GM19468 (cell line): ENCODE measurements around the gene EGFL8.
A peak's percentile ranks its signal among the peaks of the same experiment; 100 is the strongest.
"Not testable (repeated sequence)": the region's sequence is repeated elsewhere in the genome, so short reads cannot be mapped to it uniquely, and the experiment has no call there.

ENCODE experiments used
- ATAC-seq: cut with Tn5 transposase; IDR thresholded peaks from one replicate; pipeline ENCODE4 v1.9.1; 2021; ENCODE audit warnings: mild to moderate bottlenecking, moderate library complexity, moderate number of reproducible peaks; ENCODE audit not compliant: unreplicated experiment; ENCODE audit errors: extremely low read depth

EGFL8 gene

DNA sequence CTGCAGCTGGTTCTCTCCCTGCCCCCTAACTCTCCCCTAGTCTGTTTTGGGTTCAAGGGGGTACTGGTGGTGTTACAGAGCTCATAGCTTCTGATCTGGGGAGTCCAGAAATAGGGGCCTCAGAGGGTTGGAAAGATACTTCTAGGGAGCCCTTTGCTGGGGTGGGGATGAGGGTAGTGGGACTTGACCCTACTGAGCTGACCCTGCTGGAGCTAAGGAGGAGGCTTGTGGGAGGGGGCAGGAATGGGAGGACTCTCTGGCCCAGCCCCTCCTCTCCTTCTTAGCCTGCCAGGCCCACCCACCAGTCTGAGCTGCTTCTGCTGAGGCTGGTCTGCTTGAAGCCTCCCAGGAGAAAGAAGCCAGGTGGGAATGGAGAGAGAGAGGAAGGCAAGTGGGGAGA lies at the start of gene EGFL8:
EGFL8 (plus strand) TSS at position 301 of the 400 bp plus-strand sequence. CDS start 1,571 bp downstream, outside the sequence.
- no peak for ATAC-seq

DNA sequence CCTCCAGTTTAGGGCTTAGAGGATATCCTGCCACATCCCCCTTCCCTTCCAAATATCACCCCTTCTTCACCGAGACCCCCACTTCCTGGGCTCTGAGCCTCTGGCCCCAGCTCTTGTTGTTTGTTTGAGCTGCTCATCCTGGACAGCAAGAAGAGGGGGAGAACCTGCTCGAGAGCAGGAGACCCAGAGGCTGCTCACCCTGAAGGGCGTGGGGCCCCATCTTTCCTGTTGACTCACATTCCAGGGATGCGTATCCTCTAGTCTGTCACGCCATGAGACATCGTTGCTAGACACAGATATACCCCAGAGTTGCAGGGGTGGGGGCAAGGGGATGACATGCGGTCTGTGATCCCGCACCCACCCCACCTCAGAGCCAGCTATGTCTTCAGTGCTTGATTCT lies 49.6 kb upstream of the EGFL8 start:
- no peak for ATAC-seq

DNA sequence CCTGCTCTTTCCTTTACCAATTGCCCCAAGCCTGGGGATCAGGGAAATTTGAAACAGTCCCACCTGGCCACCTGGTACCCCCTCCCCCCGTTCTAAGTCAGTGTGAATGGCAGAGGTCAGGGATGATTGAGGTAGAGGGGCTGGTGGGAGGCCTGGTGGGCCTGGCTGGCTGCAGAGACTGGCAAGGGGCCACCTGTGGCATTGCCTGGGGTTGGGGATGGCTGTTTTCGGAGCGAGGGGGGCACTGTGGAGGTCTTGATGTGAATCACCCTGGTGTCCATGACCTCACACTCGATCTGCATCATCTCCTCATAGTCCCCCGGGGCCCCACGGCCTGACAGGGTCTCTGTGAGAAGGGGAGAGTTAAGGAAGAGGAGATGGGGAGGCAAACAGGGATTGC lies 48.8 kb upstream of the EGFL8 start:
- no peak for ATAC-seq

DNA sequence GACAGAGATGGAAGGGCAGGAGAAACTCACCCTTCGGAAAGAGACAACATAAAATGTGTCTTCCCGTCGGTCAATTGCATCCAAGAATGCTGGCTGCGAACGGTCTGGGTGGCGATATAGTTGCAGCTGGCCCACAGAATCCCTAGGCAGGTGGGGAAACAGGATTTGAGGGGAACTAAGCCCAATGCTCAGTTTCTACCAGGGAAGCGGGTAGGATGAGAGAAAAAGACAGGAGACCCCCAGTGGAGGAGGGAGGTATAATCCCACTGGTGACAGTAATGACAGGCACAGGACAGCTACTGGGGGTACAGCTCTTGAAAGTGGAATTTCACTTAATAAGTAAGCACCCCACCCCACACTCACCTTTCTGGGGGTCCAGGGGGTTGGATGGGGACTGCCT lies 47.7 kb upstream of the EGFL8 start:
- ATAC-seq = no peak

DNA sequence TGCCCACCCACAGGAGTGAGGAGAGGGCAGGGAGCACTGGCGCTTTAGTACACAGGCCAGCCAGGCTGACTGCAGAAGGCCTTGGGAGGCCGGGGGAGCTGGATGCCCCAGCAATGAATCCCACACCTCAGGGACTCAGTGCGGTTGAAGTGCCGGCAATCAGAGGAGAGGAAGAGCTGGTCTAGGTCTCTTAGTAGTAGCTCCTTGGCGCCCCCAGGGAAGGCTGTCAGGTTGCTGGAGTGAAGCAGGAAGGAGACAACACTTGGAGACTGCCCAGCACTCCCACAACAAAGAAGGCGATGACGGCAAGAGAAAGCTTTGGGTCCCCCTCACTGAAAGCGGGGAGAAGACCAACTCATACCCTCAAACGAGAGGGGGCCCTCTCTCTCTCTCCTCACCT lies 46.9 kb upstream of the EGFL8 start:
- ATAC-seq = no peak

DNA sequence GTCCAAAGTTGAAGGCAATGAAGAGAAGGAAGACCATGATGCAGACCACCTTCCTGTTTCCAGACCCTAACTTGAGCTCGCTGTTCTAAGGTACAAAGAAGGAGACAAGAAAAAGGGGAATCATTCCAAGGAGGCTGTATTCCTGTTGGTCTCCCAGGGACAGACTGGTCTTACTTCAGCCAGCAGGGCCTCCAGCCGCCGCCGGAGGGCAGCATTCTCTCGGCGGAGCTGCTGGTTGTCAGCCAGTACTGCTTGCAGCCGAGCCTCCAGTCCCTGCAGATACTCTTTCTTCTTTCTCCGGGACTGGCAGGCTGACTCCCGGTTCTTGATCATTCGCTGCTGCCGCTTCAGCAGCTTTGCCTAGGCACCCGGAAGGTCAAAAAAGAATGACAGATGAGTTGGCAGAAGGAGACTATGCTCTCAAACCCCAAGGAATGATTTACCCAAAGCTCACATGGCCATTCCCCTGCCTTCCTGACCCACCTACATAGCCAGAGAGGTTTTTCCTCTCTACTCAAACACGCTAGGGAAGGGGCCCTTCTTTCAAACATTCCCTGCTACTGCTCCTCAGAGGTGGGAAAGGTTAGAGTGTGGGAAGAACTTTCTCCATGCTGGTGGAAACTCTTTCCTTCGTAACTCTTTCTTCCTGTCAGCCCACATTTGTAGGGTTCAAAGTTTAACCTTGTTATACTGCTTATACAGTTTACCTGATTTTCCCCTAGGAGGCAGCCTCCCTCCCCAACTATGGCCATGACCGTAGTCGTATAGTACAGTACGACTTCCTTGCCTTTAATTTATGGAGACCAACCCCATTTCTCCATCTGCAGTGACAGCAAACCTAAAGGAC lies 45.4 kb upstream of the EGFL8 start:
- no peak for ATAC-seq

DNA sequence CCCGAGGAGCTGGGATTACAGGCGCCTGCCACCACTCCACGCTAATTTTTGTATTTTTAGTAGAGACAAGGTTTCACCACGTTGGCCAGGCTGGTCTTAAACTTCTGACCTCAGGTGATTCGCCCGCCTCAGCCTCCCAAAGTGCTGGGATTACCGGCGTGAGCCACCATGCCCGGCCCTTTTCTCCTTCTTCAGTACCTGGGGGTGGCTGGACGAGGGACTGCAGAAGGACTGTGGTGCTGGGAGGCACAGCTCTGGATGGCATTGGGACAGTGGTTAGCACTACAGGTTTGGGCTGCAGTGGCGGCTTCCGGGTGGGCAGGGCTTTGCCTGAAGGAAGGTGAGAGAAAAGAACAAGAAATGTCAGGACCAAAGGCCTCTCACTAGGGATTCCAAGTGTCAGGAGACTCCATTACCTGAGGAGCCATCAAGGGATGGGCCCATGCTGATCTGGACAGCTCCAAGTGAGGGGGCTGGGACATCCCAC lies 43.8 kb upstream of the EGFL8 start:
- ATAC-seq = no peak

DNA sequence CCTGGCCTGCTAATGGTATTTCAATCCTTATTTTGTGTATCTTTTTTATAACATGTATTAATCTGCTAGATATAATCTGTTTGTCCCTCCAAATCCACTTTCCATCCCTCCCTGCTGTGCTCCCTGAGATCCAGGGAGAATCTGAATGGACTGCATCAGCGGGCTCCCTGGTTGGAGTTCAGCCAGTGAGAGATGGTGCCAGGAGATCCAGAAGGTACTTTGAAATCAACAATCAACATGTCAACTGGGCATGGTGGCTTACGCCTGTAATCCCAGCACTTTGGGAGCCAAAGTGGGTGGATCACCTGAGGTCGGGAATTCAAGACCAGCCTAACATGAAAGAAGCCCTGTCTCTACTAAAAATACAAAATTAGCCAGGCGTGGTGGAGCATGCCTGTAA lies 40.7 kb upstream of the EGFL8 start:
- no peak for ATAC-seq

DNA sequence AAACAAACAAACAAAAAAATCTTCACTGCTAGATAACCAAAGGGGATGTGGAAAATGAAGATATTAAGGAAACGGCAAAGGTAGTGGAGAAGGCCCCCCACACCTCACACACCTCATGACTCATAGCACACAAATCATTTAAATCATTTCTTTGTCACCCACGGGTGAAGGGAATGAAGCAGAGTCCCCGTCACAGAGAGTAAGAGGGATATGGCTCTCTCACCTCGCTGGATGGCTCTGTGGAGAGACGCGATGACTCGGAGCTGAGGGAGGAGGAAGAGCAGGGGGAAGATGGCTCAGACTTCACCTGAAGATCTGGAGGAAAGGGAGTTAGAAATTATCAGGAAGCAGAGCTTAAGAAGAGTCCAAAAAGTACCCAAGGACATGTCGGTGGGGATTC lies 37.5 kb upstream of the EGFL8 start:
- no peak for ATAC-seq

DNA sequence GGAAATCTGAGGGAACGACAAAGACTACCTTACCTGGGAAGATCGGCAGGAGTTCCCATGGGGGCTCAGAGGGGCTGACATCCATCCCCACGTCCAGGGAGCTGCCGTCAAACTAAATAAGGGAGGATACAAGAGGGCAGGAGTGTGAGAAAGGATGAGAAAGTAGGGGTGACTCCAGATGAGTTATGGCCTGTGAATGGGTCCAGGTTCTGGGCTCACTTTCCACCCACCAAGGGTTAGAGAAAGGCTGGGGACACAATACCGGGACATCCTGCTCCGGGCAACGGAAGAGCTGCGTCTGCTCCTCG lies 37.0 kb upstream of the EGFL8 start:
- ATAC-seq = no peak

DNA sequence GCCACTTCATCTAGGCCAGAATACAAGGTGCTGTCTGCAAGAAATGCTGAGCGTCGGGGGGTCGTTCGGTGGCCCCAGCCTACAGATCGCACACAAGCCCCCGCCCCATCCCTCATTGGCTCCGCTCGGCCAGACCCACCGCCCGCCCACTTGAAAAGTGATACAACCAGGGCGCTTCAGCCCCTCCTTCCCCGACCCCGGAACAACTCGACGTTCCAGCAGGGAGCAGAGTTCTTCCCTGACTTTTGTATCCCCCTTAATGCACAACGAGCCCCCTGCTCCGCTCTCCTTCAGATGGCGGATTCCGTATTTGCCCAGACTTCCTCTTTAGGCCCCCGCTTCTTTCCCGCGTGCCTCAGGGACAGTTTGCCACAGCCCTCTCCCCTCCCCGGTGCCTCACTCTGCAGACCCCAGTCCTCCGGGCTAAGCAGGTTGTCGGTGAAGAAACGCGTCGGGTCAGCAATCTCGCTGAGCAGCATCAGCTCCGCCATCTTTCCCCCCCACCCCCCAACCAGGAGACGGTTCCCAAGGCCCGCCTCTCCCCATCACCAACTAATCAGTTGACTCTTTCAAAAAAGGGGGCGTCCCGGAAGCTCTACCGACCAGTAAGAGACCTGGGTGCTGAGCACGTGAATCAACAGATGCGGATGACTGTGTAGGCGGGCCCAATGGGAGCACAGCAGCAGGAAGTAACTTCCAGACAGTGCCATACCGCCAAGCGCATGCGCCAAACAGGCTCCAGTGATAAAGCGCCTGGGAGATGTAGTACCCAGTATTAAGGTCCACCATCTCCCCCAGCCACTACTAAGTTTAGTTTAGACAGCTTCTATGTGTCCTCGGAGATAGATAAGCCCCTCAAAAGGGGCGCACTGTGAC lies 36.4 kb upstream of the EGFL8 start, which contains the start of gene ATF6B:
ATF6B (minus strand) TSS at position 530 of the 876 bp plus-strand sequence; CDS start at position 491, 39 bp downstream.
- ATAC-seq = peak; percentile 81

DNA sequence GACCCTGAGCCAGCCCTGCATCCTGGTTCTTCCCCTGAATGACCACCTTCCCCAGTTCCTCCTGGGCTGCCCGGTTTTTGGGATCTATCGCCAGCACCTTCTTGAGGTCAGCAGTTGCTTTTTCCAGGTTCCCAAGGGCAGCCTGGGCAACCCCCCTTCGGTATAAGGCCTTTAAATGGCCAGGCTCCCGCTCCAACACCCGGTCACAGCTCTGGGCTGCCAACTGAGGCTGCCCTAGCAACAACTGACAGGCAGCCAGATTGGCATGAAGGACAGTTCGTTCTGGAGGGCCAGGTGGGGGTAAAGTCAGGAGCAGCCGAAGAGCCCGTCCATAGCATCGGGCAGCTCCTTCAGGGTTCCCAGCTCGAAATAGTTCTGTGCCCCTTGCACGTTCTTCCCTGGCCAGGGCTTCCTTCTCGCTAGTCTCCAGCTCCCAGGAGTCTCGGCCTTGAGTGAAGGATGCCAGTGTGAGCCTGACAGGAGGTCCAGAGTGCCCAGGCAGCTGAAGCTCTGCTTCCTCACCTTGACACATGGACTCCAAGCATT lies 35.6 kb upstream of the EGFL8 start:
- ATAC-seq = no peak

DNA sequence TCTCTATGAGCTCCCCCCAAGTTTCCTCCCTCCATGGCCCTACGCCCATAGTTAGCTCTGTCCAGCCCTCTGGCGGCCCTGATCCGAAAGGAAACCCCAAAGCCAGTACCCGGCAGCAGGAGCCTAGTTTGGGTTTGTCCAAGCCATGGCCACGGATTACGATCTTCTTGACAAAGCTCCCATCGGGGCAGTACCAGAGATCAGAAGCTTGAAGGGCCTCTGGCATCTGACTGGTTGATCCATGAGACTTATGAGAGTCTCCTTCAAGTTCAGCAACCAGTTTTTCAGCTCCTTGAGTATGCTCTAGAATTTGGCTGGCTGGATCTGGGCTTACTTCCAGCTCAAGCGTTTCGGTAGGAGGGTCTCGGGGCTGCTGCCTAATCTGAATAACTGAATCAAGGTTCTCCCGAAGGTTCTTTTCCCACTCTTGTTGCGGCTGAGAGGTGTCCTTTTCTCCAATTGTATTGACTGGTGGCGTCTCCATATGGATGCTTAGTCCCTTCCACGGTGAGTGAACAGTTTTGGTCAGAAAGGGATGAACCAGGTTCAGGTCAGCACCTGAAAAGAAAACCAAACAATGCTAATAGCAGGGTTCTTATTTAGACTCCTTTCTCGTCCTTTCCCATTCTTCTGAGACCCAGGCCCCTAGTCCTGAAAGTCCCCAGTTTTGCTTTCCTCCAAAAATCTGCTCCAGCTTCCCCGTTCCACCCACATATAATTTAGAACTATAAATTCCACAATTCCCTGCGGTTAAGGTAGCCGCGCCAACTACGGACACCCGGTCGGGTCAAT lies 34.9 kb upstream of the EGFL8 start:
- ATAC-seq = no peak

DNA sequence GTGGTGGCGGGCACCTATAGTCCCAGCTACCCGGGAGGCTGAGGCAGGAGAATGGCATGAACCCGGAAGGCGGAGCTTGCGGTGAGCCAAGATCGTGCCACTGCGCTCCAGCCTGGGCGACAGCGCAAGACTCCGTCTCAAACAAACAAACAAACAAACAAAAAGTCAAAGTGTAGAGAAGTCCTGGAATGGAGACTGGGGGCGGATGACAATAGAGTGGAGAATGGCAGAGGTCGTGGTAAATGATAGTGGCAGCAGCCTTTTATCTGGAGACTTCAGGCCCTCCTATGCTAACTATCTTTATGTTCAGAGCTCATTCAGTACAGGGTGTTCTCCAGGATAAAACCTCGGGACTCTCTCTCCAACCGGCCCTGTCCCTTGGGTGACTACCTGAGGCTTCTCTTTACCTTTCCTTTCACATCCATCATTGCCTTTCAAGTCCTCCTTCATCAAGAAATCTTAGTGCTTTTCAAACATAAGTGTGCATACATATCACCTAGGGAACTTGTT lies 32.9 kb upstream of the EGFL8 start:
- no peak for ATAC-seq

DNA sequence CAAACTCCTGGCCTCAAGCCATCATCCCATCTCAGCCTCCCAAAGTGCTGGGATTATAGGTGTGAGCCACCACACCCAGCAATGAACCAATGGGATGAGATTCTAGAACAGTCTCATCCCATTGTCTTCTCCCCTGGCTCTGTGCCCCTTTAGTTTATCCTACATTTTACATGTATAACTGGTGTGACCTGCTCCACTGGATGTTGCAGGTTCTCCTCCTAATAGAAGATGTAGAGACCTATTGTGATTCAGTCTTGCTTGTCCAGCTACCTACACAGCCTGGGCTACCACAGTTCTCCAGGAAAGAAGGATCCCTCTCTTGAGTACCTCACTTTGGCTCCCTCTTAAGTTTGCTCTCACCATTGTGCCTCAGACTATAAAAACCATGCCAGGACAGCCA lies 32.3 kb upstream of the EGFL8 start:
- ATAC-seq = no peak

DNA sequence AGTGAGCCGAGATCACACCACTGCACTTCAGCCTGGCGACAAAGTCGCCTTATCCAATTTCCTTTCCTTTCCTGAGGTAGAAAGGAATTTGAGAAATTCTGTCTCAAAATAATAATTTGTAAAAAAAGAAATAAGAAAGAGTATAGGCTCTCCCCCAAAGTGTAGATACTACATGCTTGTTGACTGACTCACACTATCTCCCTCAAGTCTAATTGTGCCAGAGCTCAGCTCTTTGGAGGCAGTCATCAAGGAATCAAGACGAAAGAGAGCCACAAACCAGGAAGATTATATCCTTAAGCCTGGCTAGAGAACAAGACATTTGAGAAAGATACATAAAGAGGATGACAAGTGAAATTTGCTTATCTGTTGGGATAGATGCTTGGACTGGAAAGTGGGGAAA lies 30.6 kb upstream of the EGFL8 start:
- ATAC-seq = no peak

DNA sequence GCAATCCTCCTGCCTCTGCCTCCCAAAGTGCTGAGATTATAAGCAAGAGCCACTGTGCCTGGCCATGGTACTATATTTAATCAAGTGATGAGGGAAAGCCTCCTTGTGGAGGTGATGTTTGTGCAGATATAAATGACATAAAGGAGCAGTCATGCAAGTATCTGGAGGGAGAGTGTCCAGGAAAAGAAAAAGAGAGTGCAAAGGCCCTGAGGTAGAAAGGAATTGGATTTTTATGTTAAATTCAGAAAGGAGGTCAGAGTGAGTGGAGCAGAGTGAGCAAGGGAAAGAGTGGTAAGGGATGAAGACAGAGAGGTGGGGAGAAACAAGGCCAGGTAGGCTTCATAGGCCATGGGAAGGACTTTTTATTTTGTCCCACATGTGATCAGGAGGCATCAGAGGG lies 26.9 kb upstream of the EGFL8 start:
- no peak for ATAC-seq

DNA sequence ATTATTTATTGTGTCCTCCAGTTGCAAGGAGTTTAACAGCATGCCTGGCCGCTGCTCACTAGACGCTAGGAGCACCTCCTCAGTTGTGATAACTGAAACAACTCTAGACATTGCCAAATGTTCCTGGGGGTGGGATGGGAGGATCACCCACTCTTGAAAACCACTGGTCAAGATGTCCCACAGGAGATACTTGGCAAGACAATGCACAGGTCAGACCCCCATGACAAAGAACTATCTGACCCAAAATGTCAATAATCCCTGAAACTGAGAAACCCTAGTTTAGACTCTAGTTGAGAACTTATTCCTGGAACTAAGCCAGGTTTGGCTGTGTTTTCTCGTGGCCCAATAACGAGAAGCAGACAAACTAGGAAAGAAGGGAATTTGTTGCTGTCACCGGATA lies 24.8 kb upstream of the EGFL8 start:
- ATAC-seq = no peak

DNA sequence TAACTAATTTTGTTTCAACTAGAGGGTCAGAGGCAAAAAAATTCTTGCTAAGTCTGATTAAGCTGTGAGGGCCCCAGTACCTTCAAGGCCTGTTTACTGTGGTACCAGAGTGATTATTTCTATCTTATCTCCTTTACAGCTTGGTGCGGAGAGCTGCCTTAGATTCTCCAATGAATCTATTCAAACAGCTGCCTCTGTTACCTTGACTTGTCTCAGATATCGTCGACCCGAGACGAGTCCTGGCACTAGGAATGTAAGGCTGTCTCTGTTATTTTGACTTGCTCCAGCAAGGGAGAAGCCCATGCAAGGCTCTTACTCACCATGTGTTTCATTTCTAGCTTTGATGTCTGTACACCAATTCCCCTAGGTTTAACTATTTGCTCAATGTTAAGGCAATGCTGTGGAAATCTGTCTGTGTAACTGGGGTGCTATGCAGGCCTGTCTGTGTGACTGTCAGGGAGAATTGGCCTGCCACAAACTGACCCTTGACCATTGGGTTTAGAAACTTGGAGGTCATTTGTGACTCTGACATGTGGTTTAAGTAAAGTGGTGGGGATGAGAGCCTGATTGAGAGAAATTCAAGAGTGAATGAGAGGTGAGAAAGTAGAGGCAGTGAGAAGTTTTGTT lies 23.9 kb upstream of the EGFL8 start:
- no peak for ATAC-seq

DNA sequence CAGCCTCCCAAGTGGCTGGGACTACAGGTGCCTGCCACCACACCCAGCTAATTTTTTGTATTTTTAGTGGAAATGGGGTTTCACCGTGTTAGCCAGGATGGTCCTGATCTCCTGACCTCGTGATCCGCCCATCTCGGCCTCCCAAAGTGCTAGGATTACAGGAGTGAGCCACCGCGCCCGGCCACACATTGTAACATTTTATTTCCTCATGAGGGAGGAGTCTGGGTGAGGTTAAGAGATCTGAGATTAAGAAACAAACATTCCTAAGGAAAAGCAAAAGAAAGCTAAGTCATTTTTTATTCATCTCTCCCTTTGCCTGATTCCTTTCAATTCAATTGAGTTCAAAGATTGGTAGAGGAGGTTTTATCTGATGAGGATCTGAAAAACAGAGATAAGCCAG lies 20.2 kb upstream of the EGFL8 start:
- not testable (repeated sequence) for ATAC-seq
